HG02943 (cell line): ENCODE data around the gene DYNLRB1.

ENCODE experiments used
- ATAC-seq: cut with Tn5 transposase; IDR thresholded peaks from one replicate; pipeline ENCODE4 v1.9.1; 2021; ENCODE audit warnings: mild to moderate bottlenecking, low read depth, moderate library complexity; ENCODE audit not compliant: unreplicated experiment

DYNLRB1 gene

GRCh38 chr20:34575271-34575670 lies 59.0 kb downstream of the DYNLRB1 start:
- no peak for ATAC-seq

GRCh38 chr20:34575756-34576155 lies 59.5 kb downstream of the DYNLRB1 start:
- ATAC-seq = no peak

- ATAC-seq = no peak
Measured at GRCh38 chr20:34577061-34577460, 60.8 kb downstream of the DYNLRB1 start.

- ATAC-seq = no peak
Measured at GRCh38 chr20:34578025-34578424, 61.8 kb downstream of the DYNLRB1 start.

- ATAC-seq = no peak
Measured at GRCh38 chr20:34578521-34578920, 62.3 kb downstream of the DYNLRB1 start.

GRCh38 chr20:34579191-34579978 lies 63.2 kb downstream of the DYNLRB1 start:
- ATAC-seq = no peak

GRCh38 chr20:34579979-34580940 lies 64.0 kb downstream of the DYNLRB1 start:
- peak; percentile 75 for ATAC-seq

GRCh38 chr20:34581341-34582184 lies 65.3 kb downstream of the DYNLRB1 start:
- no peak for ATAC-seq

- no peak for ATAC-seq
Measured at GRCh38 chr20:34582221-34582620, 66.0 kb downstream of the DYNLRB1 start.

- ATAC-seq = no peak
Measured at GRCh38 chr20:34582911-34583310, 66.7 kb downstream of the DYNLRB1 start.

GRCh38 chr20:34583544-34583943 lies 67.3 kb downstream of the DYNLRB1 start:
- ATAC-seq = no peak

GRCh38 chr20:34585019-34585418 lies 68.8 kb downstream of the DYNLRB1 start:
- no peak for ATAC-seq

- ATAC-seq = no peak
Measured at GRCh38 chr20:34586488-34587163, 70.4 kb downstream of the DYNLRB1 start.
